ENCODE measurements around the gene CAMKK2.

Gene CAMKK2

DNA sequence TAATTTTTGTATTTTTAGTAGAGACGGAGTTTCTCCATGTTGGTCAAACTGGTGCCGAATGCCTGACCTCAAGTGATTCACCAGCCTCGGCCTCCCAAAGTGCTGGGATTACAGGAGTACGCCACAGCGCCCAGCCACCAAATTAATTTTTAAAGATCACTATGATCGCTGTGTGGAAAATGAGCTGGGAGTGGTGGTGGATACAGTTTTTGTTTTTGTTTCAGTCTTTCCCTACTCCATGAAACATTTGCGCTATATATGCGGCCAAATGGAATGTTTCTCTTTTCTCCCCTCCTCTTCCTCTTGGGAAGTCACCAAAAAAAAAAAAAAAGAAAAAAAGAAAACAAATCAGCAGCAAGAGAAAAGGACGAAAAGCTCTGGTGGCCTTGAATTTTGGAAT lies 107.4 kb downstream of the CAMKK2 start:
- Histone ChIP-seq H3K27me3 (ENCODE audit: insufficient read depth, poor library complexity, severe bottlenecking) (no peaks in the 10 kb centered on the region), H3K4me1 (ENCODE audit: insufficient read depth, poor library complexity, severe bottlenecking) (peaks cover 15% of the 10 kb centered on the region), H3K36me3 (ENCODE audit: low read depth) (no peaks in the 10 kb centered on the region), H3K27ac (ENCODE audit: poor library complexity, severe bottlenecking) (no peak overlapping the region), H3K9me3 (ENCODE audit: severe bottlenecking) (no peaks in the 10 kb centered on the region), H3K4me3 (ENCODE audit: severe bottlenecking) (no peak overlapping the region)
- no peak for DNase-seq (ENCODE audit: low spot score)
- TF ChIP-seq, protein P1, sequence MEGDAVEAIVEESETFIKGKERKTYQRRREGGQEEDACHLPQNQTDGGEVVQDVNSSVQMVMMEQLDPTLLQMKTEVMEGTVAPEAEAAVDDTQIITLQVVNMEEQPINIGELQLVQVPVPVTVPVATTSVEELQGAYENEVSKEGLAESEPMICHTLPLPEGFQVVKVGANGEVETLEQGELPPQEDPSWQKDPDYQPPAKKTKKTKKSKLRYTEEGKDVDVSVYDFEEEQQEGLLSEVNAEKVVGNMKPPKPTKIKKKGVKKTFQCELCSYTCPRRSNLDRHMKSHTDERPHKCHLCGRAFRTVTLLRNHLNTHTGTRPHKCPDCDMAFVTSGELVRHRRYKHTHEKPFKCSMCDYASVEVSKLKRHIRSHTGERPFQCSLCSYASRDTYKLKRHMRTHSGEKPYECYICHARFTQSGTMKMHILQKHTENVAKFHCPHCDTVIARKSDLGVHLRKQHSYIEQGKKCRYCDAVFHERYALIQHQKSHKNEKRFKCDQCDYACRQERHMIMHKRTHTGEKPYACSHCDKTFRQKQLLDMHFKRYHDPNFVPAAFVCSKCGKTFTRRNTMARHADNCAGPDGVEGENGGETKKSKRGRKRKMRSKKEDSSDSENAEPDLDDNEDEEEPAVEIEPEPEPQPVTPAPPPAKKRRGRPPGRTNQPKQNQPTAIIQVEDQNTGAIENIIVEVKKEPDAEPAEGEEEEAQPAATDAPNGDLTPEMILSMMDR (IDR thresholded peaks at IDR 0.05; ENCODE audit: poor library complexity, severe bottlenecking) = no peak
- ATAC-seq (ENCODE audit: low read depth) = no peak

DNA sequence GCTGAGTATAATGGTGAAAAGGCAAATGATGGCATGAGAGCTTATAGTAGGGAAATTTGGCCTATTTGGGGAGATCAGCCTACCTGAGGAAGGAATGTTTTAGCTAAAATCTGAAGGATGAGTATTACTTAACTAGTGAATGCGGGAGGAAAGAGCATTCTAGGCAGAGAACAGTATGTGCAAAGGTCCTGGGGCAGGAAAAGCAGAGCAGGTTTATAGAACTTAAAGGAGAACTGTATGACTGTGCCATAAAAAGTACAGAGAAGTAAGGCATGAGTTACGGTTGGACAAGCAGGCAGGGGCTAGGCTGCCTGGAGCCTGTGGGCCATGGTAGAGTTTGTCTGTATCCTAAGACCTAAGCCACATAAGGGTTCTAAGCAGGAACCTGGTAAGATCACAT lies 108.3 kb downstream of the CAMKK2 start:
- no peaks in the 10 kb centered on the region for H3K36me3 ChIP-seq (ENCODE audit: low read depth)
- peaks cover 18% of the 10 kb centered on the region for H3K4me1 ChIP-seq (ENCODE audit: insufficient read depth, poor library complexity, severe bottlenecking)
- no peaks in the 10 kb centered on the region for H3K9me3 ChIP-seq (ENCODE audit: severe bottlenecking)
- no peak for DNase-seq (ENCODE audit: low spot score)
- H3K27ac ChIP-seq (ENCODE audit: poor library complexity, severe bottlenecking) = no peak overlapping the region
- TF ChIP-seq, protein P1 (IDR thresholded peaks at IDR 0.05; ENCODE audit: poor library complexity, severe bottlenecking) = no peak
- no peak overlapping the region for H3K4me3 ChIP-seq (ENCODE audit: severe bottlenecking)
- H3K27me3 ChIP-seq (ENCODE audit: insufficient read depth, poor library complexity, severe bottlenecking) = no peaks in the 10 kb centered on the region
- no peak for ATAC-seq (ENCODE audit: low read depth)

Measured in RWPE2 (cell line).